DMS 273 treated with DMSO at 0.1 percent for 48 hours (cell line): ENCODE measurements around the gene C5.
"Not testable (repeated sequence)": the region's sequence is repeated elsewhere in the genome, so short reads cannot be mapped to it uniquely, and the experiment has no call there.

ENCODE experiments used
- DNase-seq: peaks from one replicate; lab custom pipeline; 2025; lab: John Stamatoyannopoulos, UW

C5 gene

GRCh38 chr9:120979797-120980196 is 70.3 kb downstream of the C5 start:
- DNase-seq: no peak

- DNase-seq: no peak
These were observed 71.1 kb downstream of the C5 start for GRCh38 chr9:120978987-120979386.

- no peak for DNase-seq
These were observed 72.8 kb downstream of the C5 start for GRCh38 chr9:120977321-120977720.

- DNase-seq: no peak
These were observed 75.2 kb downstream of the C5 start for GRCh38 chr9:120974921-120975320.

- DNase-seq: no peak
These were observed 75.9 kb downstream of the C5 start for GRCh38 chr9:120974181-120974580.

GRCh38 chr9:120971938-120972337 is 78.1 kb downstream of the C5 start:
- no peak for DNase-seq

- DNase-seq: not testable (repeated sequence)
These were observed 78.6 kb downstream of the C5 start for GRCh38 chr9:120971471-120971870.

- DNase-seq: no peak
These were observed 79.8 kb downstream of the C5 start for GRCh38 chr9:120970244-120970643.

- DNase-seq: no peak
These were observed 84.1 kb downstream of the C5 start for GRCh38 chr9:120966013-120966369.

GRCh38 chr9:120965344-120966012 is 84.6 kb downstream of the C5 start:
- DNase-seq: no peak

GRCh38 chr9:120961936-120962335 is 88.1 kb downstream of the C5 start:
- no peak for DNase-seq

- no peak for DNase-seq
These were observed 90.1 kb downstream of the C5 start for GRCh38 chr9:120960001-120960400.

- no peak for DNase-seq
These were observed 93.2 kb downstream of the C5 start for GRCh38 chr9:120956862-120957261.

GRCh38 chr9:120951960-120952618 is 98.0 kb downstream of the C5 start:
- DNase-seq: no peak

GRCh38 chr9:120950421-120951388 is 99.4 kb downstream of the C5 start:
- no peak for DNase-seq

GRCh38 chr9:120949290-120949689 is 100.8 kb downstream of the C5 start:
- no peak for DNase-seq

- no peak for DNase-seq
These were observed 101.3 kb downstream of the C5 start for GRCh38 chr9:120948824-120949223.

GRCh38 chr9:120947222-120947621 is 102.9 kb downstream of the C5 start:
- no peak for DNase-seq

- no peak for DNase-seq
These were observed 103.8 kb downstream of the C5 start for GRCh38 chr9:120946259-120946658.

GRCh38 chr9:120944948-120945347 is 105.1 kb downstream of the C5 start:
- DNase-seq: no peak

- no peak for DNase-seq
These were observed 105.6 kb downstream of the C5 start for GRCh38 chr9:120944434-120944843.

- no peak for DNase-seq
These were observed 107.7 kb downstream of the C5 start for GRCh38 chr9:120942186-120943001.
